AG09309 (cell line): ENCODE measurements around the gene MYL2.

ENCODE experiments used
- DNase-seq: peaks from one replicate; pipeline ENCODE4 v3.0.0-alpha.2; 2010; ENCODE audit warnings: low read depth
- H3K4me3 ChIP-seq: 2 replicates; pipeline ENCODE4 v1.5.1; 2011; ENCODE audit warnings: mild to moderate bottlenecking, low read depth, low read length, moderate library complexity; ENCODE audit not compliant: control insufficient read depth
- CTCF ChIP-seq: IDR thresholded peaks from 2 replicates; pipeline ENCODE4 v1.5.1; 2011; ENCODE audit warnings: mild to moderate bottlenecking, low read depth, low read length, inconsistent platforms; ENCODE audit not compliant: insufficient read depth, control insufficient read depth; ENCODE audit errors: missing control alignments

Gene MYL2

GRCh38 chr12:110872100-110872499 is 48.3 kb downstream of the MYL2 start:
- no peak for TF ChIP-seq CTCF
- no peak for DNase-seq
- no peak overlapping the region for H3K4me3 ChIP-seq

DNA sequence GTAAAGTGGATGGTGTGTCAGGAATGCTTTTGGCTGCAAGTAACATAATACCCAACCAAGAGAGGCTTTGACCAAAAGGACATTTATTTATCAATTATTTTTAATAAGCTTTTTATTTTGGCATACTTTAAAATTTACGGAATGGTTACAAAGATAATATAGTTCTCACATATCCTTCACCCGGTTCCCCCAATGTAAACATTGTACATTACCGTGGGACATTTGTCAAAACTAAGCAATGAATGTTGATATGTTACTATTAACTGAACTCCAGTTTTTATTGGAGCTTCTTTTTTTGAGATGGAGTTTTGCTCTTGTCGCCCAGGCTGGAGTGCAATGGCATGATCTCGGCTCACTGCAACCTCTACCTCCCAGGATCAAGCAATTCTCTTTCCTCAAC is 50.6 kb downstream of the MYL2 start:
- DNase-seq: no peak
- no peak for TF ChIP-seq CTCF
- H3K4me3 ChIP-seq: no peak overlapping the region

- no peak for TF ChIP-seq CTCF
- H3K4me3 ChIP-seq: no peak overlapping the region
- DNase-seq: no peak
These were observed 51.4 kb downstream of the MYL2 start for GRCh38 chr12:110869026-110869425.

GRCh38 chr12:110865521-110865920 is 54.9 kb downstream of the MYL2 start:
- no peak for DNase-seq
- no peak for TF ChIP-seq CTCF
- H3K4me3 ChIP-seq: no peak overlapping the region

- no peak for DNase-seq
- no peak overlapping the region for H3K4me3 ChIP-seq
- TF ChIP-seq CTCF: no peak
These were observed 57.2 kb downstream of the MYL2 start for GRCh38 chr12:110863161-110863560.

- DNase-seq: no peak
- no peak for TF ChIP-seq CTCF
- no peak overlapping the region for H3K4me3 ChIP-seq
These were observed 58.0 kb downstream of the MYL2 start for GRCh38 chr12:110862329-110862728.

DNA sequence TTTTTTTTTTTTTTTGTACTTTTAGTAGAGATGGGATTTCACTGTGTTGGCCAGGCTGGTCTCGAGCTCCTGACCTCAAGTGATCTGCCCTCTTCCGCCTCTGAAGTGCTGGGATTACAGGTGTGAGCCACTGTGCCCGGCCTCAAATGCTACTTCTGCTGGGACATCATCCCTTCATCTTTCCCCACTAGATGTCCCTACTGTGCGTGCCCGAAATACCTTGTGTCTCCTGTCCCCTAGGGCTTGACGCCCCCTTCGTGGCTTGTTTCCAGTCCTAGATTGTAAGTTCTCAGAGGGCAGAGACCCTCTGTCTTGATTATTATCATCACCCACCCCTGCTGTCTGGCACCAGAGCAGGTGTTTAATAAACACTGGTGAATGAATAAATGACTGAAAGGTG is 58.6 kb downstream of the MYL2 start:
- no peak for TF ChIP-seq CTCF
- no peak for DNase-seq
- no peak overlapping the region for H3K4me3 ChIP-seq
